Fibroblast of lung (primary cell): ENCODE results near the gene NARF. TPM values are rescaled to one million over a fixed set of nuclear protein-coding genes. Genes with fewer than 3 reads are reported as not detected.
A peak's percentile ranks its signal among the peaks of the same experiment; 100 is the strongest.

Experiments used
- DNase-seq, 2 donors: peaks; one replicate each; pipeline versions ENCODE4 v3.0.0 to v3.0.0-alpha.2; 2010; ENCODE audit warnings: low read depth in 2 of 2
- H2AFZ ChIP-seq: 2 replicates; pipeline ENCODE4 v1.5.1; 2012; ENCODE audit warnings: low read length, control low read depth, inconsistent platforms
- H3K27ac ChIP-seq: 2 replicates; pipeline ENCODE4 v1.5.1; 2011; ENCODE audit warnings: low read length, control low read depth; ENCODE audit not compliant: insufficient read depth
- H3K27me3 ChIP-seq: 2 replicates; pipeline ENCODE4 v1.5.1; 2011; ENCODE audit warnings: mild to moderate bottlenecking, low read length; ENCODE audit not compliant: control insufficient read depth, insufficient read depth
- H3K36me3 ChIP-seq: 2 replicates; pipeline ENCODE4 v1.5.1; 2011; ENCODE audit warnings: low read length; ENCODE audit not compliant: control insufficient read depth, insufficient read depth
- H3K4me1 ChIP-seq: 2 replicates; pipeline ENCODE4 v1.5.1; 2011; ENCODE audit warnings: low read length; ENCODE audit not compliant: control insufficient read depth, insufficient read depth; ENCODE audit errors: extremely low read depth
- H3K4me2 ChIP-seq: 2 replicates; pipeline ENCODE4 v1.5.1; 2011; ENCODE audit warnings: low read length, control low read depth; ENCODE audit not compliant: insufficient read depth; ENCODE audit errors: extremely low read depth
- H3K4me3 ChIP-seq, 4 experiments: fragments of 200-600 bp in 1 of 4; sonication (generic) in 1 of 4; replicated peaks in 1 of 4; 2 replicates each; pipeline ENCODE4 v1.5.1; 2011 to 2016; ENCODE audit warnings: low read length in 4 of 4, low read depth in 3 of 4, mild to moderate bottlenecking in 3 of 4, control low read depth in 2 of 4, inconsistent platforms in 1 of 4, mixed read lengths in 1 of 4; ENCODE audit not compliant: insufficient read depth in 1 of 4; ENCODE audit errors: control extremely low read depth in 1 of 4
- H3K79me2 ChIP-seq: 2 replicates; pipeline ENCODE4 v1.5.1; 2012; ENCODE audit warnings: mild to moderate bottlenecking, low read length, inconsistent platforms; ENCODE audit not compliant: control insufficient read depth, insufficient read depth
- H3K9ac ChIP-seq: 2 replicates; pipeline ENCODE4 v1.5.1; 2011; ENCODE audit warnings: mild to moderate bottlenecking, low read length, control low read depth; ENCODE audit not compliant: insufficient read depth
- H3K9me3 ChIP-seq: 2 replicates; pipeline ENCODE4 v1.5.1; 2012; ENCODE audit warnings: low read depth, low read length; ENCODE audit not compliant: control insufficient read depth, insufficient read depth
- H4K20me1 ChIP-seq: 2 replicates; pipeline ENCODE4 v1.5.1; 2011; ENCODE audit warnings: low read length; ENCODE audit not compliant: control insufficient read depth, insufficient read depth; ENCODE audit errors: extremely low read depth
- EZH2 ChIP-seq: IDR thresholded peaks from 2 replicates; pipeline ENCODE4 v1.5.1; 2012; ENCODE audit warnings: low read length, control low read depth, mild to moderate bottlenecking; ENCODE audit errors: missing control alignments
- polyA plus RNA-seq, 2 donors: library from polyadenylated mRNA; depleted of rRNA in 1 of 2; stranded (reverse) in 1 of 2; unstranded in 1 of 2; fragments of >200 nt; gene quantifications; 2 replicates each; pipeline ENCODE4 v1.2.1, GENCODE V29; 2011 to 2012; ENCODE audit warnings: missing spikeins in 1 of 2
- total RNA-seq: library from RNA; depleted of rRNA; stranded (reverse); fragments of >200 nt; gene quantifications from 2 replicates; pipeline ENCODE4 v1.2.1, GENCODE V29; 2014
- TF ChIP-seq, protein P1 (sequence below), 2 donors: IDR thresholded peaks in 1 of 2; conservative IDR thresholded peaks in 1 of 2; 1 replicate in 1 of 2; 2 replicates in 1 of 2; pipeline ENCODE4 v1.5.1; 2011 to 2012; ENCODE audit warnings: low read length in 2 of 2, control low read depth in 1 of 2, inconsistent platforms in 1 of 2, low read depth in 1 of 2, mild to moderate bottlenecking in 1 of 2

NARF gene
- total and polyA plus RNA-seq, 2 donors (not counting 1 experiment from before 2014, with no cell fraction given): 22.0 to 38.7 TPM

GRCh38 chr17:82489117-82489516, 30.6 kb downstream of the NARF start:
- Histone ChIP-seq H3K4me1 (peaks cover 8% of the 10 kb centered on the region), H4K20me1 (no peaks in the 10 kb centered on the region), H3K27ac (no peak overlapping the region), H2AFZ (no peak overlapping the region), H3K27me3 (no peaks in the 10 kb centered on the region), H3K79me2 (no peaks in the 10 kb centered on the region), H3K9me3 (no peaks in the 10 kb centered on the region), H3K9ac (no peak overlapping the region), H3K36me3 (peaks cover 12% of the 10 kb centered on the region), H3K4me2 (no peak overlapping the region), H3K4me3 (no peak overlapping the region)
- peak; percentile 65 to 84 for DNase-seq
- TF ChIP-seq EZH2: no peak
- TF ChIP-seq, protein P1, sequence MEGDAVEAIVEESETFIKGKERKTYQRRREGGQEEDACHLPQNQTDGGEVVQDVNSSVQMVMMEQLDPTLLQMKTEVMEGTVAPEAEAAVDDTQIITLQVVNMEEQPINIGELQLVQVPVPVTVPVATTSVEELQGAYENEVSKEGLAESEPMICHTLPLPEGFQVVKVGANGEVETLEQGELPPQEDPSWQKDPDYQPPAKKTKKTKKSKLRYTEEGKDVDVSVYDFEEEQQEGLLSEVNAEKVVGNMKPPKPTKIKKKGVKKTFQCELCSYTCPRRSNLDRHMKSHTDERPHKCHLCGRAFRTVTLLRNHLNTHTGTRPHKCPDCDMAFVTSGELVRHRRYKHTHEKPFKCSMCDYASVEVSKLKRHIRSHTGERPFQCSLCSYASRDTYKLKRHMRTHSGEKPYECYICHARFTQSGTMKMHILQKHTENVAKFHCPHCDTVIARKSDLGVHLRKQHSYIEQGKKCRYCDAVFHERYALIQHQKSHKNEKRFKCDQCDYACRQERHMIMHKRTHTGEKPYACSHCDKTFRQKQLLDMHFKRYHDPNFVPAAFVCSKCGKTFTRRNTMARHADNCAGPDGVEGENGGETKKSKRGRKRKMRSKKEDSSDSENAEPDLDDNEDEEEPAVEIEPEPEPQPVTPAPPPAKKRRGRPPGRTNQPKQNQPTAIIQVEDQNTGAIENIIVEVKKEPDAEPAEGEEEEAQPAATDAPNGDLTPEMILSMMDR (conservative IDR thresholded peaks at IDR 0.05 in 1 of 2, IDR thresholded peaks at IDR 0.05 in 1 of 2; ENCODE audit: low read depth in 1 of 2, low read length in 2 of 2): no peak

- Histone ChIP-seq H4K20me1 (no peaks in the 10 kb centered on the region), H2AFZ (no peak overlapping the region), H3K79me2 (no peaks in the 10 kb centered on the region), H3K4me2 (no peak overlapping the region), H3K27ac (no peak overlapping the region), H3K9me3 (no peaks in the 10 kb centered on the region), H3K9ac (no peak overlapping the region), H3K4me1 (peaks cover 8% of the 10 kb centered on the region), H3K36me3 (peaks cover 10% of the 10 kb centered on the region), H3K4me3 (no peak overlapping the region), H3K27me3 (no peaks in the 10 kb centered on the region)
- no peak for TF ChIP-seq EZH2
- TF ChIP-seq, protein P1 (conservative IDR thresholded peaks at IDR 0.05 in 1 of 2, IDR thresholded peaks at IDR 0.05 in 1 of 2; ENCODE audit: low read depth in 1 of 2, low read length in 2 of 2): no peak
- DNase-seq: no peak
Observed at GRCh38 chr17:82489851-82490511, 31.4 kb downstream of the NARF start.

DNA sequence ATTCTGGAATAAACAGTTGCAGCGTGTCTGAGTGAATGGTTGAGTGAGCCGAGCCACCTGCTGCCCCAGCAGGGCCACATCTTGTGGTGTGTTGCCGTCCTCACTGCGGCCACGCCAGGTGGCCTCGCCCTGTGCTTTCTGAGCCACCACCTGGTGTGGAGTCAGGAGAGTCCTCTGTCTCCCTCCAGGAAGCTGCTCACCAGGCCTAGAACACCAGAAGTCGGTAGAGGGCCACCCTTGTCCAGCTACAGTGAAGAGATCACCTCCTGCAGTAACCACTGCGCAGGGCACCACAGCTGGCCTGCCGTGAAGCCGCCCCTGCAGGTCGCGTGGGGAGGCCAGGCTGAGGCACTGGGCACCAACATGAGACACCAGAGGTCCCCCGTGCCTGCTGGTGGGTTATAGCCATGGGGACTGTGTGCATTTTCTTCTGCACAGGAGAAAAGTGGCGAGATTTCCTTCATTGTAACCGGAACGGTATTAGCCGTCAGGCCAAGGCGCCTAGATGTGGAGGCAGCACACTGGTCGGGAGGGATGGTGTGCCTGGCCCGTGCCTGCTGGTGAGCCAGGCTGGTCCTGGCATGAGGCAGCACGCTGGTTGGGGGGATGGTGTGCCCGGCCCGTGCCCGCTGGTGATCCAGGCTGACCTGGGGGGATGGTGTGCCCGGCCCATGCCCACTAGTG, 32.1 kb downstream of the NARF start:
- TF ChIP-seq, protein P1 (conservative IDR thresholded peaks at IDR 0.05 in 1 of 2, IDR thresholded peaks at IDR 0.05 in 1 of 2; ENCODE audit: low read depth in 1 of 2, low read length in 2 of 2): no peak
- no peak for TF ChIP-seq EZH2
- no peak overlapping the region for H3K4me2 ChIP-seq
- H2AFZ ChIP-seq: no peak overlapping the region
- no peak overlapping the region for H3K9ac ChIP-seq
- H3K9me3 ChIP-seq: no peaks in the 10 kb centered on the region
- H3K79me2 ChIP-seq: no peaks in the 10 kb centered on the region
- H3K27ac ChIP-seq: no peak overlapping the region
- H3K36me3 ChIP-seq: peaks cover 6% of the 10 kb centered on the region
- H3K27me3 ChIP-seq: no peaks in the 10 kb centered on the region
- peaks cover 8% of the 10 kb centered on the region for H3K4me1 ChIP-seq
- H3K4me3 ChIP-seq: no peak overlapping the region
- H4K20me1 ChIP-seq: no peaks in the 10 kb centered on the region
- DNase-seq: no peak
